K562 (cell line): Measurements from ENCODE around the gene RUVBL2. TPM values are rescaled to one million over a fixed set of nuclear protein-coding genes. Genes with fewer than 3 reads are reported as not detected.
A peak's percentile ranks its signal among the peaks of the same experiment; 100 is the strongest.

Experiments
- AFF1 ChIP-seq, 2 experiments: fragments of 450-650 bp; IDR thresholded peaks; 2 replicates each; pipeline ENCODE4 v1.6.1; 2018; ENCODE audit warnings: mild to moderate bottlenecking in 2 of 2, low read depth in 1 of 2; ENCODE audit not compliant: partially characterized antibody in 2 of 2
- BACH1 ChIP-seq: fragments of 200-800 bp; sonication (Bioruptor generic); IDR thresholded peaks from 2 replicates; pipeline ENCODE4 v1.6.1; 2016; ENCODE audit warnings: missing genetic modification characterization, missing compliant biosample characterization
- CREM ChIP-seq: IDR thresholded peaks from 2 replicates; pipeline ENCODE4 v1.6.1; 2014; ENCODE audit warnings: antibody characterized with exemption, low read depth
- HDAC6 ChIP-seq: IDR thresholded peaks from 2 replicates; pipeline ENCODE4 v1.6.1; 2012; ENCODE audit warnings: low read depth, mild to moderate bottlenecking, control low read depth, inconsistent platforms, low read length, moderate library complexity
- MECOM ChIP-seq: fragments of 250-450 bp; sonication (Bioruptor Pico); IDR thresholded peaks from 2 replicates; pipeline ENCODE4 v1.8.0; 2022; ENCODE audit warnings: inconsistent platforms
- MED1 ChIP-seq: sonication (generic); formaldehyde crosslinking; IDR thresholded peaks from 2 replicates; pipeline ENCODE4 v1.8.1; 2023; ENCODE audit warnings: missing genetic modification reagents, borderline replicate concordance
- MEF2D ChIP-seq: conservative IDR thresholded peaks from 2 replicates; pipeline ENCODE4 v1.6.1; 2016; ENCODE audit warnings: low read depth, missing genetic modification characterization, missing compliant biosample characterization
- POLR2B ChIP-seq: fragments of 450-650 bp; IDR thresholded peaks from 2 replicates; pipeline ENCODE4 v1.6.1; 2018; ENCODE audit warnings: low read depth; ENCODE audit not compliant: partially characterized antibody
- PTBP1 ChIP-seq: fragments of 200-400 bp; formaldehyde crosslinking; IDR thresholded peaks from 2 replicates; pipeline ENCODE4 v1.6.1; 2017; ENCODE audit warnings: low read depth, low read length
- RBM25 ChIP-seq: fragments of 200-400 bp; formaldehyde crosslinking; IDR thresholded peaks from 2 replicates; pipeline ENCODE4 v1.6.1; 2018; ENCODE audit warnings: low read length, low read depth, moderate library complexity; ENCODE audit not compliant: severe bottlenecking
- SNRNP70 ChIP-seq: fragments of 200-400 bp; formaldehyde crosslinking; optimal IDR thresholded peaks from 2 replicates; pipeline ENCODE3; 2017; ENCODE audit warnings: low read depth, low read length
- SREBF2 ChIP-seq: sonication (generic); formaldehyde crosslinking; IDR thresholded peaks from 2 replicates; pipeline ENCODE4 v1.4.0; 2020; ENCODE audit warnings: mild to moderate bottlenecking, missing genetic modification reagents
- U2AF2 ChIP-seq: fragments of 200-400 bp; formaldehyde crosslinking; optimal IDR thresholded peaks from 2 replicates; pipeline ENCODE3; 2017; ENCODE audit warnings: low read depth, mild to moderate bottlenecking, low read length
- ZNF124 ChIP-seq: sonication (generic); formaldehyde crosslinking; IDR thresholded peaks from 2 replicates; pipeline ENCODE4 v1.8.1; 2022; ENCODE audit warnings: missing genetic modification reagents
- ZNF644 ChIP-seq: fragments of 200-800 bp; sonication (Bioruptor generic); IDR thresholded peaks from 2 replicates; pipeline ENCODE4 v1.6.1; 2016; ENCODE audit warnings: low read depth, missing genetic modification characterization, missing compliant biosample characterization
- ZNF785 ChIP-seq: fragments of 250-450 bp; sonication (Bioruptor Pico); IDR thresholded peaks from 2 replicates; pipeline ENCODE4 v1.4.0; 2020; ENCODE audit warnings: mild to moderate bottlenecking
- polyA plus RNA-seq, 8 experiments: library from polyadenylated mRNA; depleted of rRNA in 4 of 8; stranded (reverse) in 5 of 8; unstranded in 3 of 8; fragments of >200 nt; fragmentation: Nextera tagmentation in 2 of 8; fragmentation: Illumina TruSeq in 1 of 8; extraction: Ambion mirVana in 2 of 8; extraction: Trizol in 1 of 8; gene quantifications; 2 replicates each; pipeline versions ENCODE4 v1.2.1 to v1.2.3, GENCODE V29; 2011 to 2014; ENCODE audit warnings: inconsistent platforms in 1 of 8, missing spikeins in 1 of 8
- total RNA-seq, 7 experiments: library from RNA; depleted of rRNA in 6 of 7; stranded (reverse); fragments of >200 nt in 6 of 7; fragmentation: Illumina TruSeq in 2 of 7; extraction: Trizol in 2 of 7; gene quantifications; 2 replicates each; pipeline versions ENCODE4 v1.2.1 to v1.2.3, GENCODE V29; 2011 to 2021; ENCODE audit warnings: low replicate concordance in 1 of 7
- TF ChIP-seq, protein P1 (sequence below): fragments of 250-450 bp; sonication (Bioruptor Pico); IDR thresholded peaks from 2 replicates; pipeline ENCODE4 v1.4.0; 2020
- TF ChIP-seq, protein P2 (sequence below), 2 experiments: fragments of 200-800 bp in 1 of 2; sonication (Bioruptor generic) in 1 of 2; sonication (generic) in 1 of 2; formaldehyde crosslinking in 1 of 2; IDR thresholded peaks in 1 of 2; conservative IDR thresholded peaks in 1 of 2; 2 replicates each; pipeline versions ENCODE4 v1.5.0 to v1.6.1; 2016 to 2020; ENCODE audit warnings: missing compliant biosample characterization in 1 of 2, missing genetic modification characterization in 1 of 2, missing genetic modification reagents in 1 of 2
- TF ChIP-seq, protein P3 (sequence below): fragments of 450-650 bp; formaldehyde crosslinking; IDR thresholded peaks from 2 replicates; pipeline ENCODE4 v1.4.0; 2020; ENCODE audit warnings: mild to moderate bottlenecking, moderate library complexity

Gene RUVBL2
- total and polyA plus RNA-seq, 9 of the 15 experiments (the other 6 are each of a cell fraction or from before 2014, with no cell fraction given), result 71.4 to 453 (median 237) TPM

DNA sequence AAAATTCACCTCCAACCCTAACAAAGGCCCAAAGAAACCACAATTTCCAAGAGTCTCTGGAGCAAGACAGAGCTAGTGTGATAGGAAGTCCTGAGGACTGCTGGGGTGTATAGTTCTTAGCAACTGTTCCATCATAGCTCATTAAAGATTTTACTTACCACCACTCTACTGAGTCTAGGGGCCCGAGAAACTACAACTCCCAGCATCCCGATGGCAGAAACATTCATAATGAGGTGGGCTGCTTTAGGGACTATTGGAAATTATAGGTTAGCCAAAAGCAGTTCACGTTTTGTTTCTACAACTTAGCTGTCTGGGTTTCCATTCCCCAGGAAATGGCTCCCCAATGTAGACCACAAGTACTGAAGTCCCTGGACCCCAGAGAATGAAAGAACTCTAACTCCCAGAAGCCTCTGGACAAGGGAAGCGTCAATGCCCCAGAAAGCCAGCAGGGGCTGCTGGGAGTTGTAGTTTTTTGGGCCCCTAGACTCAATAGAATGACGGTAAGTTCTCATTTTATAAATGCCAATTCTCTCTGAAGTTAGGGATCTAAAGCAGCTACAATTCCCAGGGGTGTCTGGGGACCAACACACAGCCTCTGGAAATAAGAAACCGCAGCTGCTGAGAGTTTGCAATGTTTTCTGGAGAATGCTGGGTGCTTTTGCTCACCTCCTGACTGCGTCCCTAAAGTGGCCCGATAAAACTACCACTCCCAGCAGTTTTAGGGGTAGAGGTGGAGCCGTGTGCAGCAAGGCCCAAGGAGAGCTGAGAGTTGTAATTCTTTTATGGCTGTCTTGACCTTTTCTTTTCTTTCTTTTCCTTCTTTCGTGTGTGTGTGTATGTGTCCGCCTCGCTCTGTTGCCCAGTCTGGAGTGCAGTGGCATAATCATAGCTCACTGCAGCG is 17.5 kb upstream of the RUVBL2 start (continued):
- TF ChIP-seq U2AF2, result no peak
- 0 out of 2 replicates have a peak, but pooled peaks have one; percentile 31 for TF ChIP-seq MECOM (CRISPR knock-in tag)
- no peak for TF ChIP-seq HDAC6
- TF ChIP-seq CREM, result peak; percentile 94
- no peak for TF ChIP-seq MED1 (CRISPR knock-in tag)
- TF ChIP-seq MEF2D (tag), result no peak
- TF ChIP-seq ZNF644 (tag), result peak; percentile 80; the same call in 1 of the 2 replicates
- TF ChIP-seq RBM25, result no peak
- TF ChIP-seq BACH1, result peak; percentile 66; the same call in 1 of the 2 replicates
- TF ChIP-seq, protein P1, sequence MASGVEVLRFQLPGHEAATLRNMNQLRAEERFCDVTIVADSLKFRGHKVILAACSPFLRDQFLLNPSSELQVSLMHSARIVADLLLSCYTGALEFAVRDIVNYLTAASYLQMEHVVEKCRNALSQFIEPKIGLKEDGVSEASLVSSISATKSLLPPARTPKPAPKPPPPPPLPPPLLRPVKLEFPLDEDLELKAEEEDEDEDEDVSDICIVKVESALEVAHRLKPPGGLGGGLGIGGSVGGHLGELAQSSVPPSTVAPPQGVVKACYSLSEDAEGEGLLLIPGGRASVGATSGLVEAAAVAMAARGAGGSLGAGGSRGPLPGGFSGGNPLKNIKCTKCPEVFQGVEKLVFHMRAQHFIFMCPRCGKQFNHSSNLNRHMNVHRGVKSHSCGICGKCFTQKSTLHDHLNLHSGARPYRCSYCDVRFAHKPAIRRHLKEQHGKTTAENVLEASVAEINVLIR, result 0 out of 2 replicates have a peak, but pooled peaks have one; percentile 50
- TF ChIP-seq SREBF2 (CRISPR knock-in tag), result no peak
- TF ChIP-seq PTBP1, result no peak
- TF ChIP-seq, protein P2, sequence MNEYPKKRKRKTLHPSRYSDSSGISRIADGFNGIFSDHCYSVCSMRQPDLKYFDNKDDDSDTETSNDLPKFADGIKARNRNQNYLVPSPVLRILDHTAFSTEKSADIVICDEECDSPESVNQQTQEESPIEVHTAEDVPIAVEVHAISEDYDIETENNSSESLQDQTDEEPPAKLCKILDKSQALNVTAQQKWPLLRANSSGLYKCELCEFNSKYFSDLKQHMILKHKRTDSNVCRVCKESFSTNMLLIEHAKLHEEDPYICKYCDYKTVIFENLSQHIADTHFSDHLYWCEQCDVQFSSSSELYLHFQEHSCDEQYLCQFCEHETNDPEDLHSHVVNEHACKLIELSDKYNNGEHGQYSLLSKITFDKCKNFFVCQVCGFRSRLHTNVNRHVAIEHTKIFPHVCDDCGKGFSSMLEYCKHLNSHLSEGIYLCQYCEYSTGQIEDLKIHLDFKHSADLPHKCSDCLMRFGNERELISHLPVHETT (CRISPR knock-in tag; conservative IDR thresholded peaks at IDR 0.05 in 1 of 2, IDR thresholded peaks at IDR 0.05 in 1 of 2), result 0 out of 4 replicates have a peak, but pooled peaks of 1 of the 2 experiments have one; percentile 16
- TF ChIP-seq, protein P3, sequence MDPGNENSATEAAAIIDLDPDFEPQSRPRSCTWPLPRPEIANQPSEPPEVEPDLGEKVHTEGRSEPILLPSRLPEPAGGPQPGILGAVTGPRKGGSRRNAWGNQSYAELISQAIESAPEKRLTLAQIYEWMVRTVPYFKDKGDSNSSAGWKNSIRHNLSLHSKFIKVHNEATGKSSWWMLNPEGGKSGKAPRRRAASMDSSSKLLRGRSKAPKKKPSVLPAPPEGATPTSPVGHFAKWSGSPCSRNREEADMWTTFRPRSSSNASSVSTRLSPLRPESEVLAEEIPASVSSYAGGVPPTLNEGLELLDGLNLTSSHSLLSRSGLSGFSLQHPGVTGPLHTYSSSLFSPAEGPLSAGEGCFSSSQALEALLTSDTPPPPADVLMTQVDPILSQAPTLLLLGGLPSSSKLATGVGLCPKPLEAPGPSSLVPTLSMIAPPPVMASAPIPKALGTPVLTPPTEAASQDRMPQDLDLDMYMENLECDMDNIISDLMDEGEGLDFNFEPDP (CRISPR knock-in tag), result no peak
- TF ChIP-seq AFF1 (IDR thresholded peaks at IDR 0.05; ENCODE audit: low read depth in 1 of 2, partially characterized antibody in 2 of 2), result peak in 1 of 2 experiments; percentile 99
- no peak for TF ChIP-seq SNRNP70
- no peak for TF ChIP-seq ZNF124 (CRISPR knock-in tag)
- TF ChIP-seq POLR2B, result no peak
- TF ChIP-seq ZNF785, result no peak
